Muscle layer of duodenum (tissue), 2 donors: ENCODE measurements around the gene SLC44A2.

Source experiments
- H3K27ac ChIP-seq: one replicate; pipeline ENCODE4 v1.7.0; 2013; ENCODE audit warnings: mild to moderate bottlenecking, low read length
- H3K27me3 ChIP-seq: one replicate; pipeline ENCODE4 v1.7.0; 2013; ENCODE audit warnings: low read depth, mild to moderate bottlenecking, control low read depth, low read length
- H3K36me3 ChIP-seq, 2 donors: one replicate each; pipeline ENCODE4 v1.7.0; 2013; ENCODE audit warnings: low read length in 2 of 2, control low read depth in 1 of 2, mild to moderate bottlenecking in 1 of 2; ENCODE audit not compliant: insufficient read depth in 2 of 2, control insufficient read depth in 1 of 2
- H3K4me1 ChIP-seq, 2 donors: one replicate each; pipeline ENCODE4 v1.7.0; 2013; ENCODE audit warnings: low read length in 2 of 2, mild to moderate bottlenecking in 2 of 2, control low read depth in 1 of 2, moderate library complexity in 1 of 2; ENCODE audit not compliant: insufficient read depth in 2 of 2, control insufficient read depth in 1 of 2
- H3K4me3 ChIP-seq, 2 donors: one replicate each; pipeline ENCODE4 v1.7.0; 2013; ENCODE audit warnings: low read length in 2 of 2, low read depth in 1 of 2, mild to moderate bottlenecking in 1 of 2
- H3K9me3 ChIP-seq, 2 donors: one replicate each; pipeline ENCODE4 v1.7.0; 2013; ENCODE audit warnings: low read length in 2 of 2, control low read depth in 1 of 2, mild to moderate bottlenecking in 1 of 2; ENCODE audit not compliant: control insufficient read depth in 1 of 2
- donor health status: healthy.

The SLC44A2 gene

DNA sequence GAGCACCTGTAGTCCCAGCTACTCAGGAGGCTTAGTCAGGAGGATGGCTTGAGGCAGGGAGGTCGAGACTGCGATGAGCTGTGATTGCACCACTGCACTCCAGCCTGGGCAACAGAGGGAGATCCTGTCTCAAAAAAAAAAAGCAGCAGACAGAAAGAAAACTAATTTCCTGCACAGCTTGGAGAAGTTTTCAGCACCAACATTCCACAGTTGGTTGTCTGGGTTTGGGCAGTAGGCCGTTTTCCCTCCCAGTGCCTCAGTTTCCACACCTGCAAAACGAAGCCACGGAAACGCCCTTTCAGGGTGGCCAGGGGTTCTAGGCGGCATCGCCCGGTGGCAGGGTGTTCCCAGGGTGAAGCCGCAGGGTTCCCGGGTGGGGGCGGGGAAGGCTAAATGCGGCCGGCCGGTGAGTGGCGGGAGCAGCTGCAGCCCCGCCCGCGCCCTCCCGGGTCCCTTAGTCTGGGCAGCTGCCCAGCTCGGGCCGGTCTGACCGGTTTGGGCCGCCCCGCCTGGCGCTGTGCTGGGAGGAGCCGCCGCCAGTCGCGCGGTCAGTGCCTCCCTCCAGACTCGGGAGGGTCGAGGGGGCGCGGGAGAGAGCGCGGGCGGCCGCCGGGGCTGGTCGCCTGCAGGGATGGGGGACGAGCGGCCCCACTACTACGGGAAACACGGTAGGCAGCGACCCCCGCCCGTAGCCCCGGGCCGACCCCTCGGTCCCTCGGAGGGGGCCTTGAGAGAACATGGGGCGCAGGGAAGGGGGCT lies at the start of gene SLC44A2:
Gene SLC44A2 (plus strand): TSS at position 551 of the 759 bp plus-strand sequence. CDS start 81 bp downstream, at position 632.
- Histone ChIP-seq H3K27ac (peak within 1 kb of the TSS; percentile 16), H3K4me1 (peaks cover 0 to 11% of the 10 kb centered on the region in 2 donors), H3K36me3 (peaks cover 7 to 8% of the 10 kb centered on the region in 2 donors)

GRCh38 chr19:10577951-10578350 lies 47.4 kb upstream of the SLC44A2 start:
- Histone ChIP-seq H3K27me3 (no peaks in the 10 kb centered on the region), H3K9me3 (no peaks in the 10 kb centered on the region), H3K4me3 (no peak overlapping the region), H3K4me1 (peaks cover 0 to 6% of the 10 kb centered on the region in 2 donors), H3K36me3 (no peaks in the 10 kb centered on the region), H3K27ac (no peak overlapping the region)

More for the DNA sequence above, at the start of gene SLC44A2:
- peak within 1 kb of the TSS; percentile 50 to 70 for H3K4me3 ChIP-seq
- H3K27me3 ChIP-seq = no peaks in the 10 kb centered on the region
- H3K9me3 ChIP-seq = no peaks in the 10 kb centered on the region

GRCh38 chr19:10580979-10581631 lies 44.2 kb upstream of the SLC44A2 start:
- Histone ChIP-seq H3K9me3 (no peaks in the 10 kb centered on the region), H3K4me1 (peaks cover 0 to 6% of the 10 kb centered on the region in 2 donors), H3K36me3 (no peaks in the 10 kb centered on the region), H3K27ac (no peak overlapping the region), H3K27me3 (no peaks in the 10 kb centered on the region), H3K4me3 (peak overlapping the region in 1 of 2 donors; percentile 24)

GRCh38 chr19:10582091-10582490 lies 43.3 kb upstream of the SLC44A2 start:
- Histone ChIP-seq H3K27me3 (peaks cover 2% of the 10 kb centered on the region), H3K4me3 (no peak overlapping the region), H3K4me1 (peaks cover 0 to 6% of the 10 kb centered on the region in 2 donors), H3K9me3 (no peaks in the 10 kb centered on the region), H3K27ac (no peak overlapping the region), H3K36me3 (no peaks in the 10 kb centered on the region)

GRCh38 chr19:10583036-10583776 lies 42.1 kb upstream of the SLC44A2 start:
- Histone ChIP-seq H3K9me3 (no peaks in the 10 kb centered on the region), H3K27me3 (peaks cover 12% of the 10 kb centered on the region), H3K27ac (no peak overlapping the region), H3K4me3 (no peak overlapping the region), H3K36me3 (no peaks in the 10 kb centered on the region), H3K4me1 (peaks cover 0 to 6% of the 10 kb centered on the region in 2 donors)

DNA sequence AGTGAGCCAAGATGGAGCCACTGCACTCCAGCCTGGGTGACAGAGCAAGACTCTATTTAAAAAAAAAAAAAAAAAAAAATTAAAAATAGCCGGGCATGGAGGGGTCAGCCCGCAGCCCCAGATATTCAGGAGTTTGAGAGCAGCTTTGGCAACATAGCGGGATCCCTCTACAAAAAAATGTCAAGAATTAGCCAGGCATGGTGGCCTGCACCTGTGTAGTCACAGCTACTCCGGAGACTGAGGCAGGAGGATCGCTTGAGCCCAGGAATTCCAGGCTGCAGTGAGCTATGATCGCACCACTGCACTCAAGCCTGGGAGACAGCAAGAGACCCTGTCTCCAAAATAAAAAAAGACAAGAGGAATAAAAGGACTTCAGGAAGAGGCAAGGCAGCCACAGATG lies 39.0 kb upstream of the SLC44A2 start:
- Histone ChIP-seq H3K4me3 (peak overlapping the region in 1 of 2 donors; percentile 56), H3K9me3 (no peaks in the 10 kb centered on the region), H3K36me3 (no peaks in the 10 kb centered on the region), H3K4me1 (peaks cover 0 to under 1% of the 10 kb centered on the region in 2 donors), H3K27ac (no peak overlapping the region), H3K27me3 (peaks cover 12% of the 10 kb centered on the region)

GRCh38 chr19:10587022-10587838 lies 38.1 kb upstream of the SLC44A2 start, which contains the start of gene AP1M2:
AP1M2 (minus strand) TSS chr19:10587312; CDS start chr19:10587231, 81 bp downstream.
- Histone ChIP-seq H3K36me3 (no peaks in the 10 kb centered on the region), H3K27me3 (peaks cover 12% of the 10 kb centered on the region), H3K4me1 (no peaks in the 10 kb centered on the region), H3K4me3 (peak within 1 kb of the TSS in 1 of 2 donors; percentile 56), H3K9me3 (no peaks in the 10 kb centered on the region), H3K27ac (no peak within 1 kb of the TSS)

DNA sequence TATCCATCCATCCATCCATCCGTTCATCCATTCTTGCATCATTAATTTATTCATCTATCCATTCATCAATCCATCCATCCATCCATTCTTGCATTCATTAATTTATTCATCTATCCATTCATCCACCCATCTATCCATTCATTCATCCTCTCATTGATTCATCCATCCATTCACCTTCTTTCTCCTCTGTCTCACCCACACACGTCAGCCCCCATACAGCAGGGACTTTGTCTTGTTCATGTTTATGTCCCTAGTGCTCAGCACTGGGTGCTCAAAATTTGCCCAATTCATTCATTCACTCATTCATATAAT lies 37.6 kb upstream of the SLC44A2 start:
- Histone ChIP-seq H3K9me3 (no peaks in the 10 kb centered on the region), H3K27ac (no peak overlapping the region), H3K36me3 (no peaks in the 10 kb centered on the region), H3K27me3 (peaks cover 12% of the 10 kb centered on the region), H3K4me3 (no peak overlapping the region), H3K4me1 (no peaks in the 10 kb centered on the region)

DNA sequence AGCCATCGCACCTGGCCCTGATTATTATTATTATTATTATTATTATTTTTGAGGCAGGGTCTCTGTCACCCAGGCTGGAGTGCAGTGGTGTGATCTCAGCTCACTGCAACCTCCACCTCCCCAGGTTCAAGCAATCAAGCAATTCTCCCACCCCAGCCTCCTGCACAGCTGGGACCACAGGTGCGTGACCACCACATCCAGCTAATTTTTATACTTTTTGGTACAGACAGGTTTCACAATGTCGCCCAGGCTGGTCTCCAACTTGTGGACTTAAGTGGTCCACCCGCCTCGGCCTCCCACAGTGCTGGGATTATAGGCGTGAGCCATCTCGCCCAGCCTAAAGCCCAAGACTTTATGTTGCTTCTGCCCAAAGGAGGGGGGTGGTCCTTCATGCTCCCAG lies 32.2 kb upstream of the SLC44A2 start:
- H3K9me3 ChIP-seq = no peaks in the 10 kb centered on the region
- no peaks in the 10 kb centered on the region for H3K36me3 ChIP-seq
- H3K27ac ChIP-seq = no peak overlapping the region
- no peak overlapping the region for H3K4me3 ChIP-seq
- no peaks in the 10 kb centered on the region for H3K27me3 ChIP-seq
- H3K4me1 ChIP-seq = peaks cover 0 to 5% of the 10 kb centered on the region in 2 donors

DNA sequence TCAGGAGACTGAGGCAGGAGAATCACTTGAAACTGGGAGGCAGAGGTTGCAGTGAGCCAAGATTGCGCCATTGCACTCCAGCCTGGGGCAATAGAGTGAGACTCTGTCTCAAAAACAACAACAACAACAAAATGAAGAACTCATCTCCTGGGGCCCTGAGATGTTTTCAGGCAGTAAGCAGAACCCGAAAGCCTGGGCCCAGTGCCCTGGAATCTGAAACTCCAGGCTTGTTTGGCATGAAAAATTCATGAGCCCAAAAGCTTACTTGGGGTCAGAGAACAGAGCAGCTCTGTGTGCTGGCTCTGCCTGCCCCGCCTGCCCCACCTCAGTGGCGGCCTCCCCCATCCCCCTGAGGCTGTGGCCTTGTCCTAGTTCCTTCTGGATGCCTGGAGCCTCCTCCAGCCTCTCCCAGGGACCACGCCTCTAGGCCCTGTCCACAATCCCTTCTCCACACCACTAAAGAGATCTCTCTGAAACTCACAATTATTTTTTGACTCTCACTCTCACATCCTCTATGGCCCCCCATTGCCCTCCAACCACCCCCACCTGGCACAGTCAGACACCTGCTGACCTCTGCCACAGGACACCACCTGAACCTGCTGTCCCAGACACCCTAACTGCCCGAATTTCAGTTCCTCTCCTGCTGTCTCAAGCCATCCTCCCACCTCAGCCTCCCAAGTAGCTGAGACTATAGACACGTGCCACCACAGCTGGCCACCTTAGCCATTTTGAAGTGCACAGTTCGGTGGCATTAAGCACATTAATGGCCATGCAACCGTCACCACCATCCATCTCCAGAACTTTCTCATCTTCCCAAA lies 31.3 kb upstream of the SLC44A2 start:
- H3K27ac ChIP-seq = no peak overlapping the region
- peaks cover 0 to 5% of the 10 kb centered on the region in 2 donors for H3K4me1 ChIP-seq
- no peak overlapping the region for H3K4me3 ChIP-seq
- H3K27me3 ChIP-seq = no peaks in the 10 kb centered on the region
- H3K36me3 ChIP-seq = no peaks in the 10 kb centered on the region
- H3K9me3 ChIP-seq = no peaks in the 10 kb centered on the region
